Astrocyte (in vitro differentiated cells and primary cell): ENCODE results near the gene HSD17B2.

Experiments
- CTCF ChIP-seq: IDR thresholded peaks from 2 replicates; pipeline ENCODE4 v1.5.1; 2011; ENCODE audit warnings: low read depth, mild to moderate bottlenecking, inconsistent platforms, low read length, moderate library complexity; ENCODE audit not compliant: insufficient read depth
- EZH2 ChIP-seq: IDR thresholded peaks from 2 replicates; pipeline ENCODE4 v1.6.1; 2012; ENCODE audit warnings: mild to moderate bottlenecking, low read length, inconsistent platforms; ENCODE audit not compliant: insufficient read depth

DNA sequence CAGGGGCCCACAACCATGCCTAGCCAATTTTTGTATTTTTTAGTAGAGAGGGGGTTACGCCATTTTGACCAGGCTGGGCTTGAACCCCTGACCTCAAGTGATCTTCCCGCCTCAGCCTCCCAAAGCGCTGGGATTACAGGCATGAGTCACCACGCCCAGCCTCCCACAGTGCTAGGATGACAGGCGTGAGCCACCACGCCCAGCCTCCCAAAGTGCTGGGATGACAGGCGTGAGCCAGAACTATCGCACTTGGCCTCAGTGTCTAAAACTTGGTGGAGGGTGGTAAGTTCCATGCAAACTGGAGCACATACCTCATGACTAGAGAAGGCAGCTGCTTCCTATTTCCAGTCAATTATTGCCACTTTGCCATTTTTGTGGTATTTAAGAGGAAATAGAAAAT lies 7.1 kb downstream of the HSD17B2 start:
- TF ChIP-seq CTCF (no peak), EZH2 (no peak)
